Left ventricle myocardium superior (tissue), 1 donor: ENCODE measurements around the gene GAS2. TPM values are rescaled to one million over a fixed set of nuclear protein-coding genes. Genes with fewer than 3 reads are reported as not detected.
A peak's percentile ranks its signal among the peaks of the same experiment; 100 is the strongest.

Experiments
- ATAC-seq: fragments of 200-7000 bp; cut with Tn5 transposase; one replicate; pipeline ENCODE4 v1.9.1; 2020; ENCODE audit warnings: mild to moderate bottlenecking, moderate library complexity
- DNase-seq: peaks from one replicate; pipeline ENCODE4 v3.0.0-alpha.2; 2020
- intact Hi-C: fragments of 100-400 bp; cut with micrococcal nuclease; formaldehyde crosslinking; loops from one replicate; pipeline ENCODE4 v1.11.0; 2022
- total RNA-seq: library from RNA; stranded (reverse); fragmentation: NEBNext Ultra II Directional; extraction: Animal tissue kit (Norgen Biotek cat#: 25700); gene quantifications from one replicate; pipeline ENCODE4 v1.2.1, GENCODE V29; 2021
- donor health status: DM: no; HTN: yes; CAD: no; lungs with severe emphysema.

The GAS2 gene
- total RNA-seq, 1 donor from 2014 or later, result 13.0 TPM

DNA sequence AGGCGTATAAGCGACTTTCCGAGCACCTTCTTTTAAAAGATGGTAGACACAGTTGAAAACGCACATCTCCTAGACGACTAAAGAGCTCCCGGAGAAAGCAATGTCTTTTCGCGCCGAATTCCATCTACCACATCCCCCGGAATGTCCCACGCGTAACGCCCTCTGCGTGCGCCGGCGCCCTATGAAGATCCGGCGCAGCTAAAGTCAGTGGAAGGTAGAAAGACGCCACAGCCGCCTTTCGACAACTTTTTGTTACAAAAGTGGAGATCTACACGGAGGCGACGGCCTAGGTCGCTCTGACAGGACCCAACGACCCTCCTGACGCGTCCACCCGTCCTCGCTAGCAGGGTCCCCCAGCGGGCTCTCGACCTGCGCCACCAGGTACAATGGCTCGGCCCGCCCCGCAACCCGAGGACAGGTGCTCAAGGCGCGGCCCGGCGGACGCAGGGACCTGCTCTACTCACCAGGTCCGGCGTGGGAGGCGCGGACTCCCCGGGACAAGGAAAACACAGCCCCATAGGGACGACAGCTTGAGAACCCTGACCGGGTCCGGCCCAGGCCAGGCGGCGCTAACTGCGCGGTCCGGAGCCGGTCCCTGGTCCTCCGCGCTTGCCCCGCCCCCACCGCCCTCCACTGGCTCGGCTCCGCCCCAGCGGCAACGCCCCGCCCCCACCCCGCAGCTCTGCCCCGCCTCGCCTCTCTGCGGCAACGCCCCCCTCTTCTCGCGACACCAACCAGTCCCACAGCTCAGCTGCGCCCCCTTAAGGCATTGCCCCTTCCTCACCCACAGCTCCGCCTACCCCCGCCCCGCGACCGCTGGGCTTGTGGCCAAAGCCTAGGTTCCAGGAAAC is 163.0 kb downstream of the GAS2 start, which contains the start of gene SVIP:
SVIP (minus strand) TSS at position 571 of the 851 bp plus-strand sequence; CDS start at position 518, 53 bp downstream.
- peak; percentile 96 for DNase-seq
- intact Hi-C loops, result no loop called here
- peak; percentile 100 for ATAC-seq

DNA sequence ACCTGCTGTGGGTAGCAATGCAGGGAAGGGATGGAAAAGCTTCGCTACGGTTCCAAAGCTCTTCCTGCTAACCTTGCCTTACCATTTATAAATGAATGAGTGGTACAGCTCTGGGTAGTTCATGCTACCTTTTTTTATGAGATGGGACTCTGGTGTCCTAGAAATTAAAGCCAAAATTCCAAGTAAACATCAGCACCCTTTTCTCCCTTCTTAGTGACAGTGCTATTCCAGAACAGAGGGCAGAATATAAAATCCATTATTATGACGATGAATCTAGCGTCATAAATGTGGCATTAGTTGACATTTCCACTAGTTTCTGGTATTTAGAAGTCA is 163.6 kb downstream of the GAS2 start:
- intact Hi-C loops, result no loop called here
- ATAC-seq (no peak), DNase-seq (no peak)

DNA sequence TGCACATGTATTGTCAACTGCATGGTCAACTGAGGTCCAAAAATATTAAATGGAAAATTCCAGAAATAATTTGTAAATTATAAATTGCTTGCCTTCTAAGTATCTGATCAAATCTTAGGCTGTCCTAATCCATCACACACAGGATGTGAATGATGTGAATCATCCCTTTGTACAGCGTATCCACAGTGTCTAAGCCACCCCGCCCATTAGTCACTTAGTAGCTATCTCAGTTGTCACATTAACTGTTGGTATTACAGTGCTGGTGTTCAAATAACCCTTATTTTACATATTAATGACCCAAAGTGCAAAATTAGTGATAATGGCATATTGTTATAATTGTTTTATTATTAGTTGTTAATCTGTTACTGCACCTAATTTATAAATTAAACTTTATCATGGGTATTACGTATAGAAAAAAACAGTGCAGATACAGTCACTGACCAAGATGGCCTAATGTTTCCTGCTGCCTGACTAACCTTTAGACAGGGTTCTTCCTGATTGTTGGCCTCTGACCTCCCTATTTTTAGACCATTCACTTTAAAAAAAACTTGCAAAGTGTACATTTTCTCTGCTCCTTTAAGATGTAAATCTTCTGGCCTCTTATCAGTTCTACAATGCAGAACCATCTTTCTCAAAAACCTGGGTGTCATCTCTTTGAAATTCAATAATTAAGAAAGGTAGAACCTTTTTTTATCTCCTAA is 166.1 kb downstream of the GAS2 start:
- DNase-seq (no peak), ATAC-seq (no peak)
- intact Hi-C loops, result no loop called here

DNA sequence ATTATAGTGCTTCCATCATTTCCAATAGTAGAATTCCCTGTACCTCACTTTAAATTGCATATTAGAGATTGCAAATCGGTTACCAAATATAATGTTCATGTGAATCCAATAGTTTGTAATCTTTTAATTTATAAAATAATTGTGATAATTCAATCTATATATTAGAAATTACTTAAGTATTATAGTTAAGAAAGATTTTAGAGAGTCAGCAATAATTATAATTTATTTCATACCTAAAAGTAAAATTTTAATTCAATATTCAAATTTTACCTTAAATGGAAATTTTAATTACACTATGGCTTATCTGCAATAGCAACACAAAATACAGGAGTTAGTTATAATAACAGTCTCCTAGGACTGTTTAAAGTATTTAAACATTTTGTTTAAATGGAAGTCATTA is 180.3 kb downstream of the GAS2 start:
- ATAC-seq (no peak), DNase-seq (no peak)
- intact Hi-C loops, result no loop called here

DNA sequence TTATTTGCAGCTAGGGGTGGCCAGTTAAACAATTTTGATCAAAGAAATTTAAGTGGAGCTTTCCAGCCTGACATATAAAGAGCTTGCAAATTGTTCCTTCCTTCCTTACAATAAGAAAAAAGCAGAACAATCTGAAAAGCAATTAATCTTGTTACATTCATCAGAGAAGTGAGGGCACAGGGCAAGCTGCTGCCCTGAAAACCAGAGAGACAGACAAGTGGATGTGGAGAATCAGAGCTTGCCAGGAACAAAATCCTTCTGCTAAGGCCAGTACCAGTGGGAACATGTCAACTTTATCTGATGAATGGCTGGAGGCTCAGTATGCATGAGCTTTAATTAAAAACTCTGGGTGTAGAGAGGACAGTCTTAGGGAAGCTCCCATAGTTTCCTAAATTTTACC is 185.1 kb downstream of the GAS2 start:
- intact Hi-C loops, result no loop called here
- DNase-seq (no peak), ATAC-seq (no peak)

DNA sequence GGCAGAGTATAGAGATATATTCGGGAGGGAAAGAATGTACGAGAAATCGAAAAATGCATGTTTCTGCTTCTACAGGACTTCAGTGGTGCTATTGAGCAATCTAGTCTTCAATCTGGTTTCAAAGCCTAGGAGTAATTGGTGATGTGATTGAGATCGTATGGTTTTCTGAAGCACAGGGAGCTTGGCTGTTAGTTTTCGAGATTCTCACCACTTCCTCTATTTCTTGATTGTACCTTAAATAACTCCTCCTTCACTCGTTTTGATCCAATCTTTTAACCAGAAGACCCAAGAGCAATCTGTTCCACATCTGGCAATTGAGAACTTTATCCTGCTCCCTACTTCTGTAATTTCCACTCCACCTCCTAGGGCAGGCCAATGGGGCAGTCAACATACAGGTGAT is 193.3 kb downstream of the GAS2 start:
- ATAC-seq, result no peak
- DNase-seq, result no peak
- intact Hi-C loops, result no loop called here

DNA sequence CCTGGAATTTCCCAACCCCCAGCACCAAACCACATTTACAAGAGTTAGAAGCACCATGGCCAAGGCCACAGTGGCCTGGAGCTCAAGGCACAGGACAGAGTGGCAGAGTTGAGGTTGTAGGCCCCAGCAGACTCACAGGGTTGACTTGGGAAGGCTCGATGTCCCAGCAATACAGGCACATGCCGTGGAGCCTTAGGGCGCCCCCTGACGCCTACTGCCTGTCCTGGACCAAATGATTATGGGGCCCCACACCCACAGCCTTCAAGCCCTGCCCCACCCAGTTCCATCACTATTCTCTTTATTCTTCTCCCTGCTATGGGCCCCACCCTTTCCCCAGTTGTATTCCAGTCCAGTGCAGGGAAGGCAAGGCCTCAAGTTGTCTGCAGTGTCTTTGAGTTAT is 193.8 kb downstream of the GAS2 start, which contains the start of gene CCDC179:
CCDC179 (minus strand) TSS at position 234 of the 400 bp plus-strand sequence; CDS start at position 181, 53 bp downstream.
- DNase-seq (no peak), ATAC-seq (no peak)
- intact Hi-C loops, result no loop called here

Other genes with a start within 250 kb of the GAS2 start
- 5.3 TPM for gene FANCF, start 40.8 kb upstream of the GAS2 start, total RNA-seq
- 34.0 TPM for gene SVIP, start 163.2 kb downstream of the GAS2 start, total RNA-seq
- gene CCDC179, start 193.9 kb downstream of the GAS2 start, total RNA-seq, result not detected